ENCODE measurements around the gene C19orf25. TPM values are rescaled to one million over a fixed set of nuclear protein-coding genes. Genes with fewer than 3 reads are reported as not detected.
A peak's percentile ranks its signal among the peaks of the same experiment; 100 is the strongest.

C19orf25 gene
- total and polyA plus RNA-seq, 2 of the 13 experiments (the other 11 are each of a cell fraction or from before 2014, with no cell fraction given), result 14.2 to 32.4 TPM

GRCh38 chr19:1424192-1424955 is 54.6 kb downstream of the C19orf25 start (continued):
- TF ChIP-seq NFIB (CRISPR knock-in tag; IDR thresholded peaks at IDR 0.05; ENCODE audit: borderline replicate concordance) (no peak), ZSCAN30 (CRISPR knock-in tag; IDR thresholded peaks at IDR 0.05) (no peak), ELK4 (CRISPR knock-in tag; IDR thresholded peaks at IDR 0.05; ENCODE audit: borderline replicate concordance) (no peak), NFKB2 (CRISPR knock-in tag; IDR thresholded peaks at IDR 0.05; ENCODE audit: borderline replicate concordance) (peak; percentile 32; the same call in 1 of the 2 replicates), CREBL2 (CRISPR knock-in tag; IDR thresholded peaks at IDR 0.05; ENCODE audit: borderline replicate concordance) (0 out of 2 replicates have a peak, but pooled peaks have one; percentile 69), ZBTB4 (CRISPR knock-in tag; IDR thresholded peaks at IDR 0.05; ENCODE audit: borderline replicate concordance) (no peak; the same call in 1 of the 2 replicates), NR1H2 (CRISPR knock-in tag; IDR thresholded peaks at IDR 0.05; ENCODE audit: borderline replicate concordance, low read depth) (no peak), TCF12 (IDR thresholded peaks at IDR 0.05) (no peak), TCF12 (CRISPR knock-in tag; IDR thresholded peaks at IDR 0.05) (0 out of 2 replicates have a peak, but pooled peaks have one; percentile 22), BCLAF1 (IDR thresholded peaks at IDR 0.05) (no peak), MEF2D (CRISPR knock-in tag; IDR thresholded peaks at IDR 0.05) (no peak), HDAC2 (CRISPR knock-in tag; IDR thresholded peaks at IDR 0.05) (peak; percentile 58), ZFP91 (CRISPR knock-in tag; IDR thresholded peaks at IDR 0.05; ENCODE audit: borderline replicate concordance) (peak; percentile 70), HCFC1 (IDR thresholded peaks at IDR 0.05; ENCODE audit: low read depth, low read length) (no peak), ARNT2 (CRISPR knock-in tag; IDR thresholded peaks at IDR 0.05; ENCODE audit: low read depth) (no peak), THAP11 (CRISPR knock-in tag; IDR thresholded peaks at IDR 0.05) (peak; percentile 65; the same call in 1 of the 2 replicates), ZBTB43 (CRISPR knock-in tag; conservative IDR thresholded peaks at IDR 0.05) (0 out of 2 replicates have a peak, but pooled peaks have one; percentile 26), SP4 (CRISPR knock-in tag; IDR thresholded peaks at IDR 0.05) (peak; percentile 31; the same call in 1 of the 2 replicates)
